IMR-90 (cell line): ENCODE results near the gene NBPF1. TPM values are rescaled to one million over a fixed set of nuclear protein-coding genes. Genes with fewer than 3 reads are reported as not detected.

ENCODE experiments used
- ATAC-seq: fragments of 200-7000 bp; cut with Tn5 transposase; 2 replicates; pipeline ENCODE4 v1.9.1; 2020; ENCODE audit warnings: low read depth, mild to moderate bottlenecking, moderate library complexity
- BruUV-seq: library from RNA; stranded (reverse); fragments of 400-500 nt; replicated peaks from 2 replicates; lab custom pipeline; 2021; lab: Mats Ljungman, UMichigan
- CTCF ChIA-PET: fragments of 300-600 bp; formaldehyde crosslinking; extraction: SDS; loops from one replicate; lab custom pipeline; 2021; ENCODE audit warnings: antibody characterized with exemption; lab: Yijun Ruan, JAX
- POLR2A ChIA-PET: fragments of 300-600 bp; sonication (Branson Sonifier 250); formaldehyde crosslinking; loops from one replicate; lab custom pipeline; 2022; ENCODE audit warnings: antibody characterized with exemption; ENCODE audit not compliant: unreplicated experiment; lab: Charles Lee
- DNase-seq: peaks from one replicate; pipeline ENCODE4 v3.0.0; 2013
- H2AFZ ChIP-seq: replicated peaks from 2 replicates; pipeline ENCODE3; 2013; ENCODE audit warnings: low read length, mild to moderate bottlenecking; ENCODE audit not compliant: poor library complexity
- H2AK5ac ChIP-seq: 2 replicates; pipeline ENCODE4 v1.6.1; 2013; ENCODE audit warnings: low read depth, low read length, inconsistent platforms
- H2AK9ac ChIP-seq: replicated peaks from 2 replicates; pipeline ENCODE3; 2013; ENCODE audit warnings: mild to moderate bottlenecking, low read depth, low read length, moderate library complexity; ENCODE audit not compliant: poor library complexity
- H2BK120ac ChIP-seq: 2 replicates; pipeline ENCODE4 v1.6.1; 2013; ENCODE audit warnings: low read depth, low read length, inconsistent platforms
- H2BK15ac ChIP-seq: 3 replicates; pipeline ENCODE4 v1.6.1; 2013; ENCODE audit warnings: low read depth, low read length, inconsistent platforms
- H2BK20ac ChIP-seq: 2 replicates; pipeline ENCODE4 v1.6.1; 2013; ENCODE audit warnings: low read depth, mild to moderate bottlenecking, inconsistent platforms, low read length, moderate library complexity
- H2BK5ac ChIP-seq: 2 replicates; pipeline ENCODE4 v1.6.1; 2013; ENCODE audit warnings: mild to moderate bottlenecking, low read depth, low read length, inconsistent platforms; ENCODE audit not compliant: poor library complexity, severe bottlenecking
- H3K14ac ChIP-seq: replicated peaks from 2 replicates; pipeline ENCODE4 v1.6.1; 2013; ENCODE audit warnings: low read depth, low read length, inconsistent platforms
- H3K18ac ChIP-seq: 2 replicates; pipeline ENCODE4 v1.6.1; 2013; ENCODE audit warnings: low read depth, low read length, control low read depth
- H3K23ac ChIP-seq: 2 replicates; pipeline ENCODE4 v1.6.1; 2013; ENCODE audit warnings: low read depth, low read length, inconsistent platforms
- H3K27ac ChIP-seq: 2 replicates; pipeline ENCODE4 v1.5.1; 2013; ENCODE audit warnings: mild to moderate bottlenecking, control low read depth, low read length; ENCODE audit not compliant: insufficient read depth
- H3K27me3 ChIP-seq: 2 replicates; pipeline ENCODE4 v1.6.1; 2013; ENCODE audit warnings: low read length; ENCODE audit not compliant: control insufficient read depth, insufficient read depth
- H3K36me3 ChIP-seq: 2 replicates; pipeline ENCODE4 v1.6.1; 2013; ENCODE audit warnings: low read length, mixed read lengths; ENCODE audit not compliant: control insufficient read depth, insufficient read depth
- H3K4ac ChIP-seq: 2 replicates; pipeline ENCODE4 v1.6.1; 2013; ENCODE audit warnings: low read depth, low read length, inconsistent platforms
- H3K4me1 ChIP-seq: 2 replicates; pipeline ENCODE4 v1.6.1; 2013; ENCODE audit warnings: low read length, mixed read lengths; ENCODE audit not compliant: control insufficient read depth, insufficient read depth
- H3K4me2 ChIP-seq: 2 replicates; pipeline ENCODE4 v1.6.1; 2013; ENCODE audit warnings: low read depth, mild to moderate bottlenecking, control low read depth, low read length, moderate library complexity
- H3K4me3 ChIP-seq: 2 replicates; pipeline ENCODE4 v1.5.1; 2013; ENCODE audit warnings: low read depth, mild to moderate bottlenecking, control low read depth, low read length, moderate library complexity; ENCODE audit not compliant: insufficient read depth
- H3K56ac ChIP-seq: 2 replicates; pipeline ENCODE4 v1.6.1; 2013; ENCODE audit warnings: low read length, inconsistent platforms; ENCODE audit not compliant: insufficient read depth; ENCODE audit errors: extremely low read depth
- H3K79me1 ChIP-seq, 2 experiments: 2 replicates each; pipeline ENCODE4 v1.6.1; 2013; ENCODE audit warnings: low read length in 2 of 2, inconsistent platforms in 1 of 2, low read depth in 1 of 2
- H3K9ac ChIP-seq: 2 replicates; pipeline ENCODE4 v1.6.1; 2013; ENCODE audit warnings: low read depth, low read length, control low read depth
- H3K9me1 ChIP-seq: 2 replicates; pipeline ENCODE4 v1.6.1; 2013; ENCODE audit warnings: low read length, inconsistent platforms; ENCODE audit not compliant: insufficient read depth
- H3K9me3 ChIP-seq: 2 replicates; pipeline ENCODE4 v1.6.1; 2013; ENCODE audit warnings: low read length; ENCODE audit not compliant: control insufficient read depth, insufficient read depth
- H4K20me1 ChIP-seq: 2 replicates; pipeline ENCODE4 v1.6.1; 2013; ENCODE audit warnings: low read length, inconsistent platforms; ENCODE audit not compliant: insufficient read depth
- H4K5ac ChIP-seq: 2 replicates; pipeline ENCODE4 v1.6.1; 2013; ENCODE audit warnings: mild to moderate bottlenecking, low read depth, low read length, control low read depth
- H4K8ac ChIP-seq, 2 experiments: 2 replicates each; pipeline ENCODE4 v1.6.1; 2013; ENCODE audit warnings: low read depth in 2 of 2, low read length in 2 of 2, control low read depth in 1 of 2, inconsistent platforms in 1 of 2
- H4K91ac ChIP-seq: 2 replicates; pipeline ENCODE4 v1.6.1; 2013; ENCODE audit warnings: low read depth, low read length, inconsistent platforms; ENCODE audit not compliant: insufficient read depth
- CHD1 ChIP-seq: IDR thresholded peaks from 2 replicates; pipeline ENCODE4 v1.6.1; 2012; ENCODE audit warnings: low read depth, low read length, improper control_type of control experiment
- FOS ChIP-seq: fragments of 150-350 bp; IDR thresholded peaks from 2 replicates; pipeline ENCODE4 v1.6.1; 2016; ENCODE audit warnings: low read depth, low read length
- MAFK ChIP-seq: IDR thresholded peaks from 2 replicates; pipeline ENCODE4 v1.6.1; 2012; ENCODE audit warnings: low read depth, low read length, improper control_type of control experiment
- MXI1 ChIP-seq: IDR thresholded peaks from 2 replicates; pipeline ENCODE4 v1.6.1; 2012; ENCODE audit warnings: low read depth, mild to moderate bottlenecking, low read length, moderate library complexity, borderline replicate concordance
- POLR2A ChIP-seq: IDR thresholded peaks from 2 replicates; pipeline ENCODE4 v1.6.1; 2012; ENCODE audit warnings: mild to moderate bottlenecking, low read depth, low read length
- RCOR1 ChIP-seq: IDR thresholded peaks from 2 replicates; pipeline ENCODE4 v1.6.1; 2012; ENCODE audit warnings: mild to moderate bottlenecking, low read length, improper control_type of control experiment; ENCODE audit not compliant: insufficient replicate concordance
- RFX5 ChIP-seq: IDR thresholded peaks from 2 replicates; pipeline ENCODE4 v1.8.0; 2012; ENCODE audit warnings: low read depth, mild to moderate bottlenecking, low read length, moderate library complexity
- SMC3 ChIP-seq: fragments of 150-350 bp; IDR thresholded peaks from 2 replicates; pipeline ENCODE4 v1.6.1; 2016; ENCODE audit warnings: low read depth, mild to moderate bottlenecking, antibody characterized with exemption, low read length, moderate library complexity
- WGBS, 2 experiments: methylation state at CpG; one replicate each; pipeline versions ENCODE4 v1.1.5 to v1.1.7; 2013; ENCODE audit warnings: missing lambda C conversion rate in 2 of 2; ENCODE audit not compliant: insufficient read length in 1 of 2; ENCODE audit errors: extremely low coverage in 2 of 2; 5-methylcytosine and 5-hydroxymethylcytosine counted together
- dilution Hi-C: fragments of 300-500 bp; cut with HindIII; formaldehyde crosslinking; loops from one replicate; pipeline ENCODE4 v1.14.3; 2018; ENCODE audit warnings: low sequenced_read_pairs; ENCODE audit not compliant: unreplicated experiment
- in situ Hi-C: fragments of 300-500 bp; cut with MboI; formaldehyde crosslinking; loops from 3 replicates; pipeline ENCODE4 v1.14.3; 2019; ENCODE audit warnings: low sequenced_read_pairs, inconsistent platforms, mixed read lengths
- intact Hi-C: fragments of 100-400 bp; cut with micrococcal nuclease; formaldehyde crosslinking; loops from 2 replicates; pipeline ENCODE4 v1.10.0; 2022
- polyA plus RNA-seq, 3 experiments: library from polyadenylated mRNA; depleted of rRNA; stranded (reverse); fragments of >200 nt; gene quantifications; 2 replicates each; pipeline ENCODE4 v1.2.3, GENCODE V29; 2012; ENCODE audit warnings: low replicate concordance in 1 of 3
- total RNA-seq: library from RNA; depleted of rRNA; stranded (reverse); fragments of >200 nt; gene quantifications from 2 replicates; pipeline ENCODE4 v1.2.3, GENCODE V29; 2012
- TF ChIP-seq, protein P1 (sequence below): fragments of 150-350 bp; IDR thresholded peaks from 2 replicates; pipeline ENCODE4 v1.6.1; 2017; ENCODE audit warnings: mild to moderate bottlenecking, antibody characterized with exemption, low read length, low read depth

The NBPF1 gene
- total and polyA plus RNA-seq, 2 of the 4 experiments (the other 2 are of a cell fraction) = 18.8 to 25.3 TPM

DNA sequence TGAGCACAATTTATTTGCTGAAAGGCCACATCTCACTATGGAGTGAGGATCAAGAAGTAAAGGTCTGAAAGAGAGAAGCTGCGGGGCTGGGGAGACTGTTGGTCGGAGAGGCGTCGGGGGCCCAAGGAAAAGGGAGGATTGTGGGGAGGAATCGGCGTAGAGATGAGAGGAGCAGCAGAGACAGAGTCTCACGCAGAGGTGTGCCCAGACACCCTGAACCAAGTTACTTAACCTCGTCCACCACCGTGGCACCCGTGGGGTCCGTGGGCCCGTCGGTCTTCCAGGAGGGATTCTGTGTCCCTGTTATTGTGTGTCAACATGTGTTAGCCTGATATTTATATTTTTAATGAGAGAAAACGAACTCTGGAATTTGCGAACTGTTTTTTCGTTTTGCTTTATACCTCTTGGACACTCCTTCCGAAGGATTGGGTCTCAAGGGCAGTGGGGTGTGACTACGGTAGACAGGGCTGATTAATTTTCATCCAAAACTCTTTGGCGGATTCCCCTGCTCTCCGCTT lies 3.8 kb upstream of the NBPF1 start:
- 90% methylated on average over 20 of the region's 20 CpGs; no CpG with 5 or more reads in 1 of the 2 experiments for WGBS, 2 experiments
- no peak overlapping the region for H2BK20ac ChIP-seq
- ChIA-PET CTCF (interaction anchor here (0.6 to 0.8 kb wide), 2 partner anchors 8 to 20 kb away, joined by 3 to 4 read pairs; no protein-coding TSS in a partner anchor), POLR2A (interaction anchor here (0.7 kb wide), 1 partner anchor 309 kb away, joined by 5 read pairs; no protein-coding TSS in a partner anchor)
- H3K4me1 ChIP-seq = no peaks in the 10 kb centered on the region
- H4K5ac ChIP-seq = no peak overlapping the region
- no peaks in the 10 kb centered on the region for H3K9me3 ChIP-seq
- no peak overlapping the region for H3K4me2 ChIP-seq
- no peak overlapping the region for H3K9ac ChIP-seq
- H3K4me3 ChIP-seq = no peak overlapping the region
- ATAC-seq (no peak), DNase-seq (no peak)
- no TSS peak for BruUV-seq
- no peak overlapping the region for H3K18ac ChIP-seq
- dilution Hi-C loops (no loop called here), in situ Hi-C loops (loop anchor here (25.0 kb wide), 1 partner anchor 420 kb away; no protein-coding TSS in a partner anchor), intact Hi-C loops (no loop called here)
- no peak overlapping the region for H2BK120ac ChIP-seq
- peak overlapping the region; percentile 0 for H2AK9ac ChIP-seq
- peaks cover 5% of the 10 kb centered on the region; the same call in 1 of the 2 replicates for H3K36me3 ChIP-seq
- H4K91ac ChIP-seq = no peak overlapping the region
- no peak overlapping the region for H3K23ac ChIP-seq
- no peak overlapping the region for H3K56ac ChIP-seq
- H3K27me3 ChIP-seq = no peaks in the 10 kb centered on the region
- H4K8ac ChIP-seq = no peak overlapping the region
- no peak overlapping the region for H3K4ac ChIP-seq
- H2BK15ac ChIP-seq = no peak overlapping the region
- H3K9me1 ChIP-seq = no peaks in the 10 kb centered on the region
- TF ChIP-seq, protein P1, sequence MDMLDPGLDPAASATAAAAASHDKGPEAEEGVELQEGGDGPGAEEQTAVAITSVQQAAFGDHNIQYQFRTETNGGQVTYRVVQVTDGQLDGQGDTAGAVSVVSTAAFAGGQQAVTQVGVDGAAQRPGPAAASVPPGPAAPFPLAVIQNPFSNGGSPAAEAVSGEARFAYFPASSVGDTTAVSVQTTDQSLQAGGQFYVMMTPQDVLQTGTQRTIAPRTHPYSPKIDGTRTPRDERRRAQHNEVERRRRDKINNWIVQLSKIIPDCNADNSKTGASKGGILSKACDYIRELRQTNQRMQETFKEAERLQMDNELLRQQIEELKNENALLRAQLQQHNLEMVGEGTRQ = no peak
- TF ChIP-seq MXI1 (no peak), RFX5 (no peak), RCOR1 (no peak), CHD1 (no peak), SMC3 (no peak), POLR2A (no peak), FOS (no peak), MAFK (no peak)
- H3K79me1 ChIP-seq = peaks cover 0 to 12% of the 10 kb centered on the region in 2 experiments; a peak in 3 of 4 replicates
- H3K14ac ChIP-seq = no peak overlapping the region
- no peak overlapping the region for H2BK5ac ChIP-seq
- no peak overlapping the region for H3K27ac ChIP-seq
- H4K20me1 ChIP-seq = peaks cover 3% of the 10 kb centered on the region; the same call in 1 of the 2 replicates
- no peak overlapping the region for H2AK5ac ChIP-seq
- no peak overlapping the region for H2AFZ ChIP-seq
